ENCODE data around the gene DOCK8. TPM values are rescaled to one million over a fixed set of nuclear protein-coding genes. Genes with fewer than 3 reads are reported as not detected.

The DOCK8 gene
- total and polyA plus RNA-seq, 2 of the 4 experiments (the other 2 are of a cell fraction) = not detected

DNA sequence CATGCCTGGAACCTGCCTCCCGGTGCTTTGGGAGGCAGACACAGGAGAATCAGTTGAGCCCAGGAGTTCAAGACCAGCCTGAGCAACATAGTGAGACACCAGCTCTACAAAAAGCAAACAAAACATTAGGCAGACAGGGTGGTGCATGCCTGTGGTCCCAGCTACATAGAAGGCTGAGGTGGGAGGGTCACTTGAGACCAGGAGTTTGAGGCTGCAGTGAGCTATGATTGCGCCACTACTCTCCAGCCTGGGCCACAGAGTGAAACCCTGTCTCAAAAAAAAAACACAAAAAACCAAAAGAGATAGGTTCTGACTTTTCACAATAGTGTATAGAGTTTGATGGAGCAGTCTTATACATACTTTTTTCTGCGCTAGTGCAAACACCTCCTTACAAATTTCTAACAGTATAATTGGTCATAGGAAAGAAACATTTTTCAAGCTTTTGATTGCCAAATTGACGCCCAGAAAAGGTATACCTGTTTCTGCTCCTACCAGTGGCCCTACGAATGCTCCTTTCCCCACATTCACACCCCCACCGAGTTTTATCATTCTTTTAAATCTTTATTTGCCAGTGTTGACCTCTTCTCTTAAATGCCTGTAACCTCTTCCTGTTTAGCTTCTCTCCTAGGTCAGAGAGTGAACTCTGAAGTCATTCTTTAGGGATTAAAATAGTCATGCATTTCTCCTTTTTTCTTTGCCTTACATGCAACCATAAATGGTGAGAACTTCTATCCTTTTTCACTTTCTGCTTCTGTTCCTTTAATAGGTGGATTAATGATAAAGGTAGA, 7.5 kb downstream of the DOCK8 start:
- no peak overlapping the region for H3K56ac ChIP-seq (ENCODE audit: extremely low read depth, insufficient read depth, low read length)
- H3K9me3 ChIP-seq (ENCODE audit: control insufficient read depth, insufficient read depth, low read length) = no peaks in the 10 kb centered on the region
- H3K4me1 ChIP-seq (ENCODE audit: control insufficient read depth, insufficient read depth, low read length) = no peaks in the 10 kb centered on the region
- H3K27me3 ChIP-seq (ENCODE audit: control insufficient read depth, insufficient read depth, low read length) = peaks cover under 1% of the 10 kb centered on the region
- no peaks in the 10 kb centered on the region for H3K79me1 ChIP-seq (ENCODE audit: low read depth in 1 of 2, low read length in 2 of 2)
- no peaks in the 10 kb centered on the region for H4K20me1 ChIP-seq (ENCODE audit: insufficient read depth, low read length)
- no peak overlapping the region for H3K4me2 ChIP-seq (ENCODE audit: low read depth, low read length)
- no peak overlapping the region for H3K27ac ChIP-seq (ENCODE audit: insufficient read depth, low read length)
- H3K23ac ChIP-seq (ENCODE audit: low read depth, low read length) = no peak overlapping the region
- H2BK20ac ChIP-seq (ENCODE audit: low read depth, low read length) = no peak overlapping the region
- H4K91ac ChIP-seq (ENCODE audit: insufficient read depth, low read depth, low read length) = no peak overlapping the region
- no peak overlapping the region for H4K5ac ChIP-seq (ENCODE audit: low read depth, low read length)
- ATAC-seq (ENCODE audit: low read depth) (no peak), DNase-seq (no peak)
- no peak overlapping the region for H3K14ac ChIP-seq (replicated peaks; ENCODE audit: low read depth, low read length)
- no peak overlapping the region for H4K8ac ChIP-seq (ENCODE audit: low read depth in 2 of 2, low read length in 2 of 2)
- no peak overlapping the region for H3K4ac ChIP-seq (ENCODE audit: low read depth, low read length)
- H2AFZ ChIP-seq (replicated peaks; ENCODE audit: low read length, poor library complexity) = no peak overlapping the region
- no peak for TF ChIP-seq RAD21 (IDR thresholded peaks at IDR 0.05; ENCODE audit: low read length)
- no peak for TF ChIP-seq RCOR1 (IDR thresholded peaks at IDR 0.05; ENCODE audit: insufficient replicate concordance, low read length)
- TF ChIP-seq MAFK (IDR thresholded peaks at IDR 0.05; ENCODE audit: low read depth, low read length) = no peak
- no peak for TF ChIP-seq MAZ (IDR thresholded peaks at IDR 0.05; ENCODE audit: borderline replicate concordance, low read depth, low read length)
- TF ChIP-seq, protein P1, sequence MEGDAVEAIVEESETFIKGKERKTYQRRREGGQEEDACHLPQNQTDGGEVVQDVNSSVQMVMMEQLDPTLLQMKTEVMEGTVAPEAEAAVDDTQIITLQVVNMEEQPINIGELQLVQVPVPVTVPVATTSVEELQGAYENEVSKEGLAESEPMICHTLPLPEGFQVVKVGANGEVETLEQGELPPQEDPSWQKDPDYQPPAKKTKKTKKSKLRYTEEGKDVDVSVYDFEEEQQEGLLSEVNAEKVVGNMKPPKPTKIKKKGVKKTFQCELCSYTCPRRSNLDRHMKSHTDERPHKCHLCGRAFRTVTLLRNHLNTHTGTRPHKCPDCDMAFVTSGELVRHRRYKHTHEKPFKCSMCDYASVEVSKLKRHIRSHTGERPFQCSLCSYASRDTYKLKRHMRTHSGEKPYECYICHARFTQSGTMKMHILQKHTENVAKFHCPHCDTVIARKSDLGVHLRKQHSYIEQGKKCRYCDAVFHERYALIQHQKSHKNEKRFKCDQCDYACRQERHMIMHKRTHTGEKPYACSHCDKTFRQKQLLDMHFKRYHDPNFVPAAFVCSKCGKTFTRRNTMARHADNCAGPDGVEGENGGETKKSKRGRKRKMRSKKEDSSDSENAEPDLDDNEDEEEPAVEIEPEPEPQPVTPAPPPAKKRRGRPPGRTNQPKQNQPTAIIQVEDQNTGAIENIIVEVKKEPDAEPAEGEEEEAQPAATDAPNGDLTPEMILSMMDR (conservative IDR thresholded peaks at IDR 0.05; ENCODE audit: low read depth, low read length) = no peak
- TF ChIP-seq, protein P2, sequence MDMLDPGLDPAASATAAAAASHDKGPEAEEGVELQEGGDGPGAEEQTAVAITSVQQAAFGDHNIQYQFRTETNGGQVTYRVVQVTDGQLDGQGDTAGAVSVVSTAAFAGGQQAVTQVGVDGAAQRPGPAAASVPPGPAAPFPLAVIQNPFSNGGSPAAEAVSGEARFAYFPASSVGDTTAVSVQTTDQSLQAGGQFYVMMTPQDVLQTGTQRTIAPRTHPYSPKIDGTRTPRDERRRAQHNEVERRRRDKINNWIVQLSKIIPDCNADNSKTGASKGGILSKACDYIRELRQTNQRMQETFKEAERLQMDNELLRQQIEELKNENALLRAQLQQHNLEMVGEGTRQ (IDR thresholded peaks at IDR 0.05; ENCODE audit: low read depth, low read length) = no peak
- TF ChIP-seq CHD1 (IDR thresholded peaks at IDR 0.05; ENCODE audit: low read depth, low read length) = no peak
- no peak for TF ChIP-seq POLR2A (IDR thresholded peaks at IDR 0.05; ENCODE audit: low read depth, low read length)
- no peak overlapping the region for H2AK5ac ChIP-seq (ENCODE audit: low read depth, low read length)
- no peak overlapping the region for H3K9ac ChIP-seq (ENCODE audit: low read depth, low read length)
- H3K36me3 ChIP-seq (ENCODE audit: control insufficient read depth, insufficient read depth, low read length) = no peaks in the 10 kb centered on the region
- no peak overlapping the region for H3K4me3 ChIP-seq (ENCODE audit: insufficient read depth, low read depth, low read length)
- no peak overlapping the region for H2BK5ac ChIP-seq (ENCODE audit: low read depth, low read length, poor library complexity, severe bottlenecking)
- H2AK9ac ChIP-seq (replicated peaks; ENCODE audit: low read depth, low read length, poor library complexity) = no peak overlapping the region
- in situ Hi-C loops (cut with MboI; ENCODE audit: low sequenced_read_pairs) (no loop called here), intact Hi-C loops (cut with micrococcal nuclease) (no loop called here), dilution Hi-C loops (cut with HindIII; ENCODE audit: low sequenced_read_pairs, unreplicated experiment) (no loop called here)
- H2BK120ac ChIP-seq (ENCODE audit: low read depth, low read length) = no peak overlapping the region
- POLR2A ChIA-PET (ENCODE audit: unreplicated experiment) = no interaction called here
- no peaks in the 10 kb centered on the region for H3K9me1 ChIP-seq (ENCODE audit: insufficient read depth, low read length)
- no peak overlapping the region for H3K18ac ChIP-seq (ENCODE audit: low read depth, low read length)
- CTCF ChIA-PET = no interaction called here
- no peak overlapping the region for H2BK15ac ChIP-seq (ENCODE audit: low read depth, low read length)
- no TSS peak for BruUV-seq (replicated peaks)
- no CpG with 5 or more reads among the region's 6 CpGs for WGBS, 2 experiments (ENCODE audit: extremely low coverage in 2 of 2, insufficient read length in 1 of 2)
